ENCODE measurements around the gene SMOC2.

The SMOC2 gene

DNA sequence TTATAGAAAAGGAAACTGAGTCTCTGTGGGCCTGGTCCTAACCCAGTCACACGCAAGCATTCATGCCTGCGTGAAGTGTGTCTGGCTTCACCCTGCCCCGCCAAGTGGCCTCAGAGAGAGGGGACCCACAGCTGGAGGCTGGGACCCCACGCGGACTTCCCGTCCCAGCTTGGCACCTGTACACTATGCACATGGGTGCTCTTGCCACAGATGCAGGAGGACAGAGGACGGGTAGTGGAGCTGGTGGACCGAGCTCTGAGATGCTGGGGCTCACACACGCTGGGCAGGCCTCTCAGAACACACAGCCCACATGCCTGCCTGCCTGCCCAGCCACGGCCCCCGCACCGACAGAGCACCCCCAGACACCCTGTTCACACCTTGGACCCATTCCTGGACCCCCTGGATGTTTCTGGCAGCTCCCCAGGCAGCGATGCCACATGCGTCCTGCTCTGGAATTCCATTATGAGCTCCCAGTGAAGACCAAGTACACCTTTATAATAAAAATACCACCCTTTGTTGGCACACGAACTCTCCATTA is 24.9 kb upstream of the SMOC2 start:
- DNase-seq, result no peak

DNA sequence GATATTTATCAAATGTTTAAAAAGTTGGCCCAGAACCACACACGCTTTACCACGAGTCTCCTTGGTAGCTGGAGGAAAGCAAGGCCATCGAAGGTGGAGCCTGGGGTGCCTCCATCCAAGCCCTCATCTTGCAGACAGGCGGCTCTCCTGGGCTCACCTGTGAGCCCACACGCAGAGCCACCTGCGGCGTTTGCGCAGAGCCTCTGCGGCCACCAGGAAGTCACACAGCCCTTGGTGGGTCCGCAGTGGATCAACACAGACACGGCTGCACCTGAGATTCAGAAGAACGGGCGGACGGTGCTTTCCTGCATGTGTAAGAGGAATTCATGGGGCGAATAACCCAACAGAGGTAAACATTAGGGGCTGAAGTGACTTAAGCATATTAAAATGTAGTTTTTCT is 24.5 kb upstream of the SMOC2 start:
- no peak for DNase-seq

DNA sequence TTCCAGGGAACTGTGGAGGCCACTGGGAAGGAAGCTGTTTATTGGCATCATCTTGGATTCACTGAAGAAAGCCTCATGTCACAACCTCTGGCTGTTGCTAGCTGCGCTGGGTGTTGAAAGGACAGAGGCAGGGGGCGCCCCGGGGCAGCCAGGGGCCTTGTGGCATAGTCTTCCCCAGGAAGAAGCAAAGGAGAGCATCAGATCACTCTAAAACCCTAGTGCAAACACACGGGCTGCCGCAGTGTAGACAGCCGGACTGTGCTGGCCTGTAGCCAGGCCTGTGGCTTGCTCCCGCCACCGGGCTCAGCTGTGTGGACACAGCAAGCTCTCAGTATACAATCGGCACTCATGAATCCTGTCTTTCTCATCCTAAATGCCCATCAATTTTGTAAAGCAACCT is 23.8 kb upstream of the SMOC2 start:
- no peak for DNase-seq

DNA sequence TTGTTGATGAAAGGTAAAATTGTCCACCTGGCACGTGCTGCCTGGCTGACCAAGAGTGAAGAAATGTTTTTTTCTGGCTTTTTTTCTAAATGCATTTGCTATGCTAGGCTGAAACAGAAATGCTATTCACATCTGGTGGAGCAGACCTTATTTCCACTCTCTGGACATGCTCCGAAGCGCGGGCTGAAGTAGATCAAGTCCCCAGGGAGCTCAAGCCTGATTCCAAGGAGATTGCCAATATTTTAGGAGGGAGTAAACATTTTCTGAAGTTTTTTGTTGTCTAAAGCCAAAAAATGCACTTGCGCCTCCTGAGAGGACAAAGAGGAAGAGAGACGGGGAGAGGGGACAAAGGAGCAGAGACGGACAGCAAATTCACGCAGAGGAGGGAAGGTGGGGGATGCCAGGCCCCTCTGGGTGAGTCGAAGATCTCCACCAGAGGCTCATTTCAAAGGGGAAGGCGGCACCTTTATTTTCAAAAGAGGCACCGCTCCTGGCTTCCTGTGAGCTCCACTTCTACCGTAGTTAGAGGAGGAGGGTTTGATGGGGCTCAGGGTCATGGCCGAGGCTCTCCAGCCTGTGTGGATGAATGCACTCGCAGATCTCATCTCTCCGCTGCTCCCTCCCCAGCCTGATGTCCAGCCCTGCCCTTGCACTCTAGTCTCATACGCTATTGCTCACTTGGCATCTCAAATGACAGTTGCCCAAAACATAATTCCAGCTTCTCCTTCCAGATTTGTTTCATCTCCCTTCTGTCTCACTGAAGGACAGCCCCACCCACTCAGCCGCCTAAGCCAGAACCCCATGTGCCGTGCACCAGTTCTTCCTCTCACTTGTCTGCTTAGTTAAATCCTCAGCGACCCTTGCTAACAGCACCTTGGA is 23.1 kb upstream of the SMOC2 start:
- DNase-seq, result no peak

DNA sequence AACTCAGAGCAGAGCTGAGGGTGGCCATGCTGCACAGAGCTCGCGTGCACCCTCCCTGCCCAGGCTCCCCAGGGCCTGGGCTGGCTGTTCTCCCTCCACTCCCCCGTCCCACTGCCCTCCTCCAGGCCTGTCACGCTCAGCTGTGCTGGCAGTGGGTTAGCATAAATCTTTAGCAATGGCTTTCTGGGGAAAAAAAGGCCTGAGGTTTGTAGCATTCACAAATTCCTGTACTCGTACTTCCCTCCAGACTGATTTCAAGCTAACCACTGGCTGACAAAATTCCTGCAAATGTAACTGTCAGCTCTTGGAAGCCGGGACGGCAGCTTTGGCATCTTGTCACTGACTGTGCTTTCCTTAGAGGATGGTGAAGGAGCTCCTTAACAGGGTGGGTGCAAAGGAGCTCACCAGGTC is 22.3 kb upstream of the SMOC2 start:
- no peak for DNase-seq

DNA sequence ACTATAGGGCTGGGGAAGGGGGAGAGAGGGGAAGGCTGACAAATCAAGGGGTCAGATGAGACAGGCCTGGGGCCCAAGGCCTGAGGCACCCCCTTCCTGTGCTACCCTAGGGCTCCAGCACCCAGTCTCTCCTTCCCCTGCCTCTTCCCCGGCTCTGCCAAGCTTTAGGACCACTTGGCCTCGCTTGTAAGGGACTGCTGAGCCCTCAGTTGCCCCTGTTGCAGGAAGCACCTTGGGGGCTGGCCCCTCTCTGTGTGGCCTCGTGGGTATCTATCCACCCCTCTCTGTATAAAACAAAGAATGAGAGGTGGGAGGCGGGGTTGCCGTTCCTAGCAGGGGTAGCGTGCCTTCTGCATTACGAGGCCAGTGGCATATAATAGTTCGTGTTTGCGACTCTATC is 21.4 kb upstream of the SMOC2 start:
- DNase-seq, result no peak

DNA sequence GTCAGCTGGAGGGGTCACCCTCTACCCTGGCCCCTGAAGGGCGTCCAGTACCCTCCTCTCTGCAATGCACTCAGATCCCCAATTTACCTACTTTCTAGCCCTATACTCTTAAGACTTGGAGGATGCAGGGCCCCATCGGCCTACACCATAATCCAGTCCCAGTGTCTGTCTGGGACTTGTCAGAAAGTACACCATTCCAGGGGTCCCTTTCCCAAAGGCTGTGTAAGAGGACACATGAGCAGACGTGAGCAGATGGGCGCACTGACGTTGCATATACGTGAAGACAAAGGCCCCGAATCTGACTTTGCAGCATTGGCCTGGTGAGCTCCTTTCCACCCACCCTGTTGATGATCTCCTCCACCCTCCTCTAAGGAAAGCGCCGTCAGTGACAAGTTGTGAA is 20.9 kb upstream of the SMOC2 start:
- no peak for DNase-seq

DNA sequence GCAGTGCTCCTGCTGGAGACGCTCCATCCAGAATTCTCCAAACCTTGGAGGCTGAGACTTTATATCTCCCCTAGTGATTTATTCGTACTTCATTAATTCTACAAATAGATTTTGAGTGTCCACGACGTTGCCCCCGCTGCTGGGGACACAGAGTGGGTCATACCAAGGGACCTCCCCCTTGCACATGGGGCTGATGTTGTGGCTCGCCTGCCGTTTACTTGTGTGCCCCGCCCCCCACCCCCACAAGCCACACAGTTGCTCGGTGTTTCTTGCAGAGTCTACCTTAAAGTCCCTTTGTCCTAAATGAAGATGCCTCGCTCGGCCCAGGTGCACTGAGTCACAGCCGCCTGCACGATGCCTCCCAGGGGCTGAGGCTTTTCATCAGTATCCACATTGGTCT is 20.3 kb upstream of the SMOC2 start:
- DNase-seq, result no peak

DNA sequence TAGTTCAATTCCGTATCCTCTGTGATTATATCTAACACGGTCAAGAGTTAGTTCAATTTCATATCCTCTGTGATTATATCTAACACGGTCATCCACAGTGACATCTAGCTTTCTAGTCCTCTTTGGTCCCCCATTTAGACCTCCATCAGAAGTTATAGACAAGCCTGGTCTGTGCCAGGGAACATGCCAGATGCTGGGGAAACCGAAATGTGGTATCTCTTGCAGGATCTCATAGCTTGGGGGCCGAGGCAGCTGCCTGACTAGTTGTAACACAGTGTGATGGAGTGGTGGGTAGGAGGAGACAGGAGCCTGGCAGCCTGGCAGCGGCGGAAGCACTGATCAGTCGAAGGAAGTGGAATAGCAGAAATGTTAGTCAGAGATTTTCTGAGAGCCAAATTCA is 13.8 kb upstream of the SMOC2 start:
- no peak for DNase-seq

DNA sequence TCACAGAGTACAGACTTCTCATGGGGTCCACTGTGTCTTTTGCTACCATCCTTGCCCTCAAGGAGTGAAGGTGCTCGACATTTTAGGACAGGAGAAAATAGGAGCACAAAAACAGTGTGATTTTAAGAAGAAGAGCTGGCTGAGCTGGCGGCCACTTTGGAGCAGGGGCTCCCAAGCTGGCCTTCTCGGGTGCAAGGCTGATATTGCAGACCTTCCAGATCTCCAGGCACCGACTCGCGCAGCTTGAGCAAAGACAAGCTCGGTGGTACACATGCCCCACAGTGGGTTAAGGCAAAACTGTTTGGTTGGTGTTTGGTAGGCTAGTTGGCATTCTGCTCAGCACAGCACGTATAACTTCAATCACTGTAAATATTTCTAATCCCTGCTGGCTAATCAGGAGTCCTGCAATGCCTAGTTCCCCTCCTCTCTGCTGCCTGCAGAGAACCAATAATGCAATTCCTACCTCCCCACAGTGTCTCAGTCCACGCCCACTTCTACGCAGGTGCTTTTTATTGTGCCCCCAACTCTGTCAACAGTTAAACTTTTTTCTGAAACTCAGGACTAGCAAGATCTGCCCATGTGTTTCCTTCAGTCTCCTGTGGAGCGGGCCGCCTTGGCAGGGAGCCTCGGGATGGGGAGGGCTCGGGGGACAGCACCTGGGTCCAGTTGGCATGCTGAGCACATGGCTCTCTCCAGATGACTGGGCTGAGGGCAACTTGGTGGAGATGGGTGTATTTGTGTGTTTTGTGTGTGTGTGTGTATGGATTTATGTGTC is 12.7 kb upstream of the SMOC2 start:
- DNase-seq, result no peak

DNA sequence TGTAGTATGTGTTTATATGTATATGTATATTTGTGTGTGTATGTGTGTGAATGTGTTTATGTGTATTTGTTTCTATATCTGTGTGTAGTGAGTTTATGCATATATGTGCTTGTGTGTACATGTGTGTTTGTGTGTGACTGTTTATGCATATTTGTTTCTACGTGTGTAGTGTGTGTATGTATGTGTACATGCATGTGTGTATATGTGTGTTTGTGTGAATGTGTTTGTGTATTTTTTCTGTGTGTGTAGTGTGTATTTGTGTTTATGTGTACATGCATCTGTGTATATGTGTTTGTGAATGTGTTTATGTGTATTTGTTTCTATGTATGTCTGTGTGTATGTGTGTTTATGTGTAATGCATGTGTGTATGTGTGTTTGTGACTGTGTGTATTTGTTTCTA is 12.1 kb upstream of the SMOC2 start:
- DNase-seq, result no peak

DNA sequence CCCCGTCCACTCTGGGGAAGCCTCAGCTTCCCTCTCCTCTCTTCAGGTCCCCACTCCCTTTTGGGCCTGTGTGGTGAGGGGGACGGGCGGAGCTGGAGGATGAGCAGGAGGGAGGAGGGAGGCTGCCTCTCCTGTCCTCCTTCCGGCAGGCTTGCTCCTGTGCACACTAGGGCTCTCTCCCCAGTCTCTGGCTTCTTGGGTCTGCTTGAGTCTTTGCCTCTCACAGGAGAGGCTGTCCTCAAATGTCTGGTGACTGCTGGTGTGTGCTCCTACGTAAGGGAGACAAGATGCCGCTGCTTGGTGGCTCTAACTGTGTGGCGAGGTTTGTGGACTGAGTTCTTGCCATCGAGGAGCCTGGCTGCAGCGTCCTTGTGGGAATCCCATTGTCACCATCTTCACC is 8.8 kb upstream of the SMOC2 start:
- no peak for DNase-seq

DNA sequence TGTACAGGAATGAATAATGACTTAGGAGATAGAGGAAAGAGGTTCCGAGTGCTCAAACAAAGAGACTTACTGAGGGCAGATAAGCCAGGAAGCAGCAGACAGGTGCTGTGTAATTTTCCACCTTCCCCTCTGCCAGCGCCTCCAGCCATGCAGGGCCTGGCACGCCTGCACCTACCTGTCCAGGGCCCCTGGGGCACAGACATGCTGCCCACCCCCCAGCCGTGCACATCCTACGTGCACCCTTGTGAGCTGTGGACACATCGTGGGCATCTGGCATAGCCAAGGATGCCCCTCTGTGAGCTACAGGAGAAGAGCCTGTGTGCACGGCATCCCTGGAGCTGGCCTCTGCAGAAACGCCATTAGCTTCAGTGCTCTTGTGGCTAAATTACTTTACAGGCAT is 7.1 kb upstream of the SMOC2 start:
- no peak for DNase-seq

DNA sequence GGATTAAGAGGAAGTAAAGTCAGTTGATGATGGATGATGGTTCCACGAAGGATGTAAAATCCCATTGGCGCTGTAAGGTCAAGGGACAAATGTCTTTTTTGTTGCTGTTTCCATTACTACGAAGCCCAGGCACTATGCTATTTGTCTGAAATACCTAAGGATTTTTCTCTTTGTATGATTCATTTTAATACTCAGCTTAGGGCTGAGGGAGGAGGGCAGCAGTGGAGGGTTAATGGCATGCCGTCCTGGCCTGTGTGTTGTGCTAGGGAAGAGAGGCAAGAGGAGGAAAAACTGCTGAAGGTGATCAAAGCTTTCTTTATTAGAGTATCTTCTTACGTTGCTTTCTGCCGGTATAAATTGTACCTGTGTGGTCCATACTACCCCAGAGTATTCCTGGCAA is 6.5 kb upstream of the SMOC2 start:
- no peak for DNase-seq

DNA sequence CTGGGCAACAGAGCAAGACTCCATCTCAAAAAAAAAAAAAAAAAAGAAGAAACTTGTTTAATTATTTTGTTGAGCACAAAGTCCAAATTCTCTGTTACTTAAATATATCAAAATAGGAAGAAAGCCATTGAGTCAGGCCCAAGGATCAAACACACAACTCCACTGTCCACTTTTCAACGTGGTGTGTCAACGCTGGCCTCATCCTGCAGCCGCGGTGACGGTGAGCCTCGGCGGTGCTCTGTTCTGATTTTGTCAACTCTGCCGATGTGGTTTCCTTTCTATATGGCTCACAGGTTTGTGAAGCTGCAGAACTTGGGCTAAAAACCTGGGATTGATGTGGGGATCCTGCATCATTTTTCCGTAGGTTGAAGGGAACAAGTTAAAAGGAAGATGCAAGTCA is 3.2 kb upstream of the SMOC2 start:
- DNase-seq, result no peak

DNA sequence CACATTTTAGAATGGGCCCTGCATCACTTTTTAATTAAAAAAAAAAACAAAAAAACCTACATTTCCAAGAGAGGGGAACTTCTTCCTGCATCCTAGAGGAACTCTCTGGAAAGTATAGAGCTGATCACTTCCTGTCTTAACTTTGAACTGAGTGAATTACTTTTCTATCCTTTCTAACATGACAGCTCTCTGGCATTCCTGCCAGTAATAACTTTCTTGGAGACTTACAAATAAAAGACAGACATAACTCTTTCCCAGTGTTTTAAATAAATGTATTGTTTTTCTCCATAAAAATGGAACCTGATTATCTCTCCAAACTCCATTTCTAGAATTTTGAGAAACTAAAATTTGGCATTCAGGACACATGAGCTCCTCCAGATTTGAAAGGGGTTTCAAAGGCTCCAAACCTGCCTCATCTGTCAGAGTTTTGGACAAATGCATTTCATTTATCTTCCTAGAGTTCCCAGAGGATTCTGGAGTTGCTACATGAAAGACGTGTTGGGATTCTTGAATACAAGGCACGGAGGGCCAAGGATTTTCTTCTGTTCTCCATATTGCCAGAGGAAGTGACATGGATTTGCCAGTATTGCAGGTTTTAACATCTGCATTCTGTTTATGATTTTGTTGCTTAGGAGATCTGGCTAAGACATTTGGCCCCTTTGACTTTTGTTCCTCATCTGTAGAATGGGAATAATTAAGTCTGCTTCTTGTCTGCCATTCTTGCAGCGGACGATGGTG is 2.0 kb upstream of the SMOC2 start:
- DNase-seq, result no peak

DNA sequence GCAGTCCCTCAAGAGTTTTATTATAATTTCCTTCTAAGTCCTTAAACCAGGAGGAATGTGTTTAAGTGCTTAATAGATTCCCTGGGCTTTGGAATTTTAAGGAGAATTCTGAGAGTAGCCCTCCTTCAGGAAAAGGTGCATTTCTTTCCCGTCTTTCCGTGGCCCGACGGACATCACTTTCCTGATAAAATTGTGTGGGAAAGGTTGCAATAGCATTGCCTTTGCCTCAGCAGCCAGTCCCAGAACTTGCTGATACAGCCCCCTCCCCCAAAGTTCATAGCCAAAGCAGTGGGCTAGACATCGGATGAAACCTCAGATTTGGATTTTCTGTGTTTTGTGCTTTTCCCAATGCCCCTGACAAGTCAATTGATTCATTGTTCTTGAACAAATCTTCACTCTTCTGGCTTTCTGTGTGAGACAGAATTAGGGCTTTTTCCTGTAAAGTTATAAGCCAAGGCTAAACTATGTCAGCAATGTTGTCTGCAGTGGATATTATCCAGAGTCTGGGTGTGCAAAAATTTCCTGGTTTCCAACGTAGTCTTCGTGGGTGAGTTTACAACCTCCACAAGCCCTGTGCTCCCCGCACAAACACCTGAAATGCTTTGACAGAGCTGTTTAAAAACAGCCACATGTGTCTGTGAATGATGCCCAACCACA is 1.1 kb upstream of the SMOC2 start:
- DNase-seq, result no peak

DNA sequence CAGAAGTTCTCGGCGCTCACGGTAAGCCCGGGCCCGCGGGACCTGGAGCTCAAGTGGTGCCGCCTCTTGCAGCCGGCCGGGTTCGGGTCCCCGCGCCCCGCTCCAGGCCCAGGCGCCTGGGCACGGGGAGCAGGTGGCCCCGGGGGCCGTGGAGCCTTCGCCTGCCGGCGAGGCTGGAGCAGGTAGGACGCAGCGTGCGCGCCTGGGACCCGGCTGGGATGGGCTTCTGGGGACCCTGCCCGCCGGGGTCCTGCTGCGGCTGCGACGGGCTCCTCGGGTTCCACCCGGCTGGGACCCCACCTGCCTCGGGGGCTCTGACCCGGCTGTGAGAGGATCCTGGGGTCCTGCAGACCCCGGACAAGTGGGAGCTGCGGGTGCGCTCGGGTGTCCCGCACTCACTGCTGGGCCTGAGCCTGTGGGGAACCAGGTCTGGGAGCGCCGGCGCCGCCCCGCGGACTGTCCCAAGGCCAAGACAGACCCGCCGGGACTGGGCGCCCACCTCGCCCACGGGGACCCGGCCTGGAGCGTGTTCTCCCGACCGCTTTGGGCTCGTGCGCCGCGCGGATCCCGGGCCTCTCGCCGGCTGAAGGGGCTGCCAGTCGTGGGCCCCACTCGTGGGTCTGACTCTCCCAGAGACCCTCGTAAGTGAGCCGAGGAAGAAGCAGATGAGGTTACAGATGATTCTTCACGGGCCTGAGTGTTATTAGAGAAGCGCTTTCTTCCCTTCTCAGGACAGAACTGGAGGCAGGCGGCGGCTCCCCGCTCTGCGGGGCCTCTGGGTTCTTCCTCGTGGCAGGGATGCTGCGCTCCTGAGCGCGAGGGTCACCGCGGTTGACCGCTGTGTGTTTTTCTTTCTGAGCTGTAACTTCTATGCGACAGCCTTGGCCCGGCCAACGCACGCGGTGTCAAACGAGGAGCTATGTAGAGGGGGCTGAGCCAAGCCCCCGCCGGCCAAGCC is 729 bp downstream of the SMOC2 start:
- no peak for DNase-seq

DNA sequence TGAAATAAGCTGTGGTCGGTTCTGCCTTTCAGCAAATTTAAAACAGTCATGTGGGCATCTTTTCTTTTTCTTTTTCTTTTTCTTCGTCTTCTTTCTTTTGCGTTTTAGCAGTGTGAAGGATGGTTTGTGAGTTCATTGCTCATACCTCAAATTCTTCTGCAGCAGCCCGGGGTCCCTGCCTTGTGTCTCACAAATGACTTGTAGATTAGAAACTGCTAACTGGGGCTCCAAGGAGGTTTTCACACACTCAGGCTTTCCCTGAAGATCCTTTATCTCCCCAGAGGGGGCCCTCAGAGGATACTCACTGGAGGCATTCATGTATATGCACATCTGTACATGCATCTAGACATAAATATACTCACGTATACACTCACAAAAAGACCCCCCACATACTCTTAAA is 1.7 kb downstream of the SMOC2 start:
- no peak for DNase-seq

DNA sequence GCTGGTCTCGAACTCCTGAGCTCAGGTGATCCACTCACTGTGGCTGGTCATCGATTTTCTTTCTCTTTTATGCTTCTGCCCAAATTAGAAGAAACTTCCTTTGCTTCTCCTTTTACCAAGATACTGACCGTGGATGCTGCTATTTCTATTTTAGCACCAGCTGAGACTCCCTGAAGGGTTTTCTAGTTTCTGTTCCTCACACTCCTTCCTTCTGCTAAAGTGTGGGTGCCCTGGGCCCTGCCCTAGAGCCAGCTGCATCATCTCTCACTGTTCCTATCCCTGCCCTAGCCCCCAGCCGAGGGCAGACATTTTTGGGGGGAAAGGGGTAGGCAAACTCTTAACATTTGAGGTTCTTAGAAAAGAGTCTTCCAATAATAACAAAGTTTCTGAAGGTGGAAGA is 6.3 kb downstream of the SMOC2 start:
- DNase-seq, result no peak

DNA sequence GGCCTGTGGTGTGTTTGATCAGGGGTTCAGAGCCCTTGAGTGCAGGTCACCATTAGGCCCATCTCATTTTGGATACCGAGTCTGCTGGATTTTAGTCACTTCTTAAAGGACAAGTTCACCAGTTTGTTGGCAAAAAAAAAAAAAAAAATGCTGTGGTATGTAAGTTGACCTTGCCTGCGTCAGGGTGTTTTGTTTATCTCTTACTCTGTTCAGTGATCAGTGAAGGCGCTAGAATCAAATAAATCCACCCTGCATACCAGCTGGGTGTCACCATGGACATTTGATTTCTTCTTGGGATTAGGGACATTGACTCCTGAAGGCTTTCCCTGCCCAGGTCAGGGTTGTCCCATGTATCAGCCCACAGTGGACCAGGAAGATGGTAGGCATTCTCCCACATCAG is 6.7 kb downstream of the SMOC2 start:
- no peak for DNase-seq
